ENCODE measurements around the gene MYLK3.

The MYLK3 gene

GRCh38 chr16:46727630-46728029 lies 20.5 kb downstream of the MYLK3 start (continued):
- no peak for TF ChIP-seq PATZ1 (CRISPR knock-in tag; IDR thresholded peaks at IDR 0.05; ENCODE audit: borderline replicate concordance)
- no peak for TF ChIP-seq ZNF565 (CRISPR knock-in tag; conservative IDR thresholded peaks at IDR 0.05; ENCODE audit: low read depth)
- no peak for TF ChIP-seq ARNTL (CRISPR knock-in tag; IDR thresholded peaks at IDR 0.05; ENCODE audit: borderline replicate concordance, low read depth)

GRCh38 chr16:46727184-46727583 lies 21.0 kb downstream of the MYLK3 start:
- TF ChIP-seq ARNTL (CRISPR knock-in tag; IDR thresholded peaks at IDR 0.05; ENCODE audit: borderline replicate concordance, low read depth) = no peak
- no peak for TF ChIP-seq ZNF565 (CRISPR knock-in tag; conservative IDR thresholded peaks at IDR 0.05; ENCODE audit: low read depth)
- TF ChIP-seq RARB (CRISPR knock-in tag; IDR thresholded peaks at IDR 0.05) = no peak
- TF ChIP-seq TSHZ2 (CRISPR knock-in tag; IDR thresholded peaks at IDR 0.05) = no peak
- TF ChIP-seq ZFP3 (CRISPR knock-in tag; IDR thresholded peaks at IDR 0.05) = no peak
- TF ChIP-seq GLIS3 (CRISPR knock-in tag; IDR thresholded peaks at IDR 0.05) = no peak
- TF ChIP-seq ZC3H10 (CRISPR knock-in tag; IDR thresholded peaks at IDR 0.05) = no peak
- TF ChIP-seq PPARA (CRISPR knock-in tag; IDR thresholded peaks at IDR 0.05; ENCODE audit: borderline replicate concordance) = no peak
- TF ChIP-seq PATZ1 (CRISPR knock-in tag; IDR thresholded peaks at IDR 0.05; ENCODE audit: borderline replicate concordance) = no peak
- no peak for TF ChIP-seq TOX (CRISPR knock-in tag; IDR thresholded peaks at IDR 0.05; ENCODE audit: borderline replicate concordance)
- no peak for TF ChIP-seq OSR1 (CRISPR knock-in tag; IDR thresholded peaks at IDR 0.05)
- TF ChIP-seq BACH2 (CRISPR knock-in tag; IDR thresholded peaks at IDR 0.05; ENCODE audit: borderline replicate concordance) = no peak
- TF ChIP-seq POU6F1 (CRISPR knock-in tag; IDR thresholded peaks at IDR 0.05; ENCODE audit: borderline replicate concordance, low read depth) = no peak
- no peak for TF ChIP-seq ZNF70 (CRISPR knock-in tag; IDR thresholded peaks at IDR 0.05)
- no peak for TF ChIP-seq ESRRG (CRISPR knock-in tag; IDR thresholded peaks at IDR 0.05)
- TF ChIP-seq CREB5 (CRISPR knock-in tag; IDR thresholded peaks at IDR 0.05; ENCODE audit: low read depth) = no peak
- no peak for TF ChIP-seq SNAI2 (CRISPR knock-in tag; IDR thresholded peaks at IDR 0.05)
- TF ChIP-seq ISL1 (CRISPR knock-in tag; IDR thresholded peaks at IDR 0.05) = no peak
- no peak for ATAC-seq

- no peak for ATAC-seq
- TF ChIP-seq TSHZ2 (CRISPR knock-in tag; IDR thresholded peaks at IDR 0.05) = no peak
- no peak for TF ChIP-seq CSRNP3 (CRISPR knock-in tag; IDR thresholded peaks at IDR 0.05)
- no peak for TF ChIP-seq CSDC2 (CRISPR knock-in tag; IDR thresholded peaks at IDR 0.05)
- no peak for TF ChIP-seq ZFP3 (CRISPR knock-in tag; IDR thresholded peaks at IDR 0.05)
- no peak for TF ChIP-seq POU6F1 (CRISPR knock-in tag; IDR thresholded peaks at IDR 0.05; ENCODE audit: borderline replicate concordance, low read depth)
- no peak for TF ChIP-seq ZFP30 (CRISPR knock-in tag; IDR thresholded peaks at IDR 0.05)
- TF ChIP-seq ZNF70 (CRISPR knock-in tag; IDR thresholded peaks at IDR 0.05) = no peak
- no peak for TF ChIP-seq ESRRG (CRISPR knock-in tag; IDR thresholded peaks at IDR 0.05)
- TF ChIP-seq TCF4 (CRISPR knock-in tag; IDR thresholded peaks at IDR 0.05; ENCODE audit: borderline replicate concordance) = no peak
Measured at GRCh38 chr16:46721885-46722284, 26.3 kb downstream of the MYLK3 start.

All from SK-N-SH treated with all-trans-retinoic acid at 6 μM for 48 hours (cell line).